PC-9 (cell line): Measurements from ENCODE around the gene CHMP4B.

Experiments
- EZH2 ChIP-seq: fragments of 200-600 bp; sonication (generic); IDR thresholded peaks from 2 replicates; pipeline ENCODE4 v1.8.0; 2017; ENCODE audit warnings: antibody characterized with exemption, low read depth
- TF ChIP-seq, protein P1 (sequence below): fragments of 200-600 bp; sonication (generic); conservative IDR thresholded peaks from 2 replicates; pipeline ENCODE4 v1.6.1; 2017; ENCODE audit warnings: mixed run types, antibody characterized with exemption, mild to moderate bottlenecking, moderate library complexity

- TF ChIP-seq, protein P1, sequence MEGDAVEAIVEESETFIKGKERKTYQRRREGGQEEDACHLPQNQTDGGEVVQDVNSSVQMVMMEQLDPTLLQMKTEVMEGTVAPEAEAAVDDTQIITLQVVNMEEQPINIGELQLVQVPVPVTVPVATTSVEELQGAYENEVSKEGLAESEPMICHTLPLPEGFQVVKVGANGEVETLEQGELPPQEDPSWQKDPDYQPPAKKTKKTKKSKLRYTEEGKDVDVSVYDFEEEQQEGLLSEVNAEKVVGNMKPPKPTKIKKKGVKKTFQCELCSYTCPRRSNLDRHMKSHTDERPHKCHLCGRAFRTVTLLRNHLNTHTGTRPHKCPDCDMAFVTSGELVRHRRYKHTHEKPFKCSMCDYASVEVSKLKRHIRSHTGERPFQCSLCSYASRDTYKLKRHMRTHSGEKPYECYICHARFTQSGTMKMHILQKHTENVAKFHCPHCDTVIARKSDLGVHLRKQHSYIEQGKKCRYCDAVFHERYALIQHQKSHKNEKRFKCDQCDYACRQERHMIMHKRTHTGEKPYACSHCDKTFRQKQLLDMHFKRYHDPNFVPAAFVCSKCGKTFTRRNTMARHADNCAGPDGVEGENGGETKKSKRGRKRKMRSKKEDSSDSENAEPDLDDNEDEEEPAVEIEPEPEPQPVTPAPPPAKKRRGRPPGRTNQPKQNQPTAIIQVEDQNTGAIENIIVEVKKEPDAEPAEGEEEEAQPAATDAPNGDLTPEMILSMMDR: no peak
- TF ChIP-seq EZH2: no peak
Observed at GRCh38 chr20:33853507-33853813, 42.3 kb downstream of the CHMP4B start.
